Stimulated activated CD8-positive, alpha-beta memory T cell treated with anti-CD3 and anti-CD28 coated beads, Interleukin-15, amount 100 ng/mL, for 24 hours (primary cell): Measurements from ENCODE around the gene ITGB5.

Source experiments
- DNase-seq: peaks from one replicate; pipeline ENCODE4 v3.0.0-alpha.2; 2020; ENCODE audit warnings: low read depth

Gene ITGB5

DNA sequence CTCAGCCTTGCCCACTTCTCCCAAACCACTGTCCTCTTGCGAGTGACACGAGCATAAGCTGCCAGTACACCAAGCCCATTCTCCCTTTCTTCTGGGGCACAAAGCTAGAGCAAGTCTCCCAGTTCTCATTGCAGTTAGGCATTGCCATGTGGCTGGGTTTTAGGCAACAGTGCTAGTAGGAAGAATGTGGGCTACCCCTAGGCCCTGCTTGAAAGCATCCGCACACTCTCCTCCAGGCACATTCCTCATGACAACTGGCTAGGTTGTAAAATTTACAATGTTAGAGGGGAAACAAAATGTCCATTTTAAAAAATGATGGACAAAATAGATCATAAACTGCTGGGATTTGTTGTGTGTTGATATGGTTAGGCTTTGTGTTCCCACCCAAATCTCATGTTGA lies 19.7 kb downstream of the ITGB5 start:
- no peak for DNase-seq

DNA sequence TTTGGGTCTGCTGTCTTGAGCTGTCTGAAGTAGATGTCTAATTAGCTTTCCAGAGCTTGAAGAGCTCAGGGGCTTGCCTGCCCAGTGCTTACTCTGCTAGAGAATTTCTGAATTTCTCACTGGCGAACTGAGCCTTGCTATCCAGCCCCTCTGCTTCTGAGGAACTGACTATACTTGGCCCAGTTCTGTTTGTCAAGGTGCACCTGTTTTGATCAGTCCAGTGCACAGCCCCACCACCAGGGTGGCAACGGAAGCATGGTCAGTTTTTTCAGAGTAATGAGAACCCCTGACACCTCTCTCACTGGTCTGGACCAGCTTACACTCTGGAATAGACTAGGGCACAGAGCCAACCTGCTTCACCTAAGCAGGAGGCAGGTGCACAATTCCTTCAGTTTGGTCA lies 25.2 kb downstream of the ITGB5 start:
- no peak for DNase-seq

DNA sequence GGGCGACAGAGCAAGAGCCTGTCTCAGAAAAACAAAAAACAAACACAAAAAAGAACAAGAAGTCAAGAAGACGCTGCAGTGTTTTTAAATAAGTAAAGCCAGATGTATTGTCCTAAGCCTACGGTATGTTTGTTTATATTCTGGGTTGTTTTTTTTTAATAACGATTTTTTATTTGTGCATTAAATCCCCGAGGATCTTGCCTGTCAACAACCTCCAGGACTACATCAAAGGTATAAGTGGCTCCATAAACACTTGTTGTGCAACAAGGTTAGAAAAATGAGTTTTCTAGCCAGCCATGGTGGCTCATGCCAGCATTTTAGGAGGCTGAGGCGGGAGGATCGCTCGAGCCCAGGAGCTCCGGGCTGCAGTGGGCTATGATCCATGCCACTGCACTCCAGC lies 26.1 kb downstream of the ITGB5 start:
- DNase-seq = no peak

DNA sequence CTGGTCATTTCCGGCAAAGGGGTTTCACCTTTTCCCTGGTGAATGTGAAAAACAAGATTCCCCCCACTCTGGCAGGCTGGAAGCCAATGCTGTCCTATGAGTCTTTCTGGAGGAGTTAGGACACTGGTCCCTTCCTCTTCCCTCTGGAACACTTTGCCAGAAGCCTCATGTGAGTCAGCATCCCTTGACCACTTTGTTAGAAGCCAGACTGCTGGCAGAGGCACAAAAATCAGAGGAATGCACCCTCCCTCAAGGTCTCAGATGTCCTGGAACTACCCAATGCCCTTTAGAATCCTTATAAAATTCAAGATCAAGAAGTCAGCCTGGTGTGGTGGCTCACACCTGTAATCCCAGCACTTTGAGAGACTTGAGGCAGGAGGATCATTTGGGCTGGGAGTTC lies 26.6 kb downstream of the ITGB5 start:
- no peak for DNase-seq

DNA sequence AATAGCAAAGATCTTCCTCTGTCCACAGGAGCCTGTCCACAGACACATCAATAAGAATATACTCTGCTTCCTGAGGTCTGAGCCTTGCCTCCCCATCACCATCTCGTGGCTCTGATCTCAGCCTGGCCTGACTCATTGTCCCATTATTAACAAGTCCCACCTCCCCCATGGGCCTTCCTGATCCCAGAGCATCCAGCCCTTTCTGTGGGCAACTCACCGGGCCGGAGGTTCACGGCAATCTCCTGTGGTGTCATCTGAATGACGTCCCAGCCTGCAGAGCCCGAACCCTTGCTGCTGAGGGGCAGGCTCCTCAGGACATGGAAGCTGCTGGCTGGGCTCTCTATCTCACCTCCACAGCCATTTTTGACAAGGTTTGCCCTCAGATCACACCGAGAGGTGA lies 28.1 kb downstream of the ITGB5 start:
- DNase-seq = no peak

DNA sequence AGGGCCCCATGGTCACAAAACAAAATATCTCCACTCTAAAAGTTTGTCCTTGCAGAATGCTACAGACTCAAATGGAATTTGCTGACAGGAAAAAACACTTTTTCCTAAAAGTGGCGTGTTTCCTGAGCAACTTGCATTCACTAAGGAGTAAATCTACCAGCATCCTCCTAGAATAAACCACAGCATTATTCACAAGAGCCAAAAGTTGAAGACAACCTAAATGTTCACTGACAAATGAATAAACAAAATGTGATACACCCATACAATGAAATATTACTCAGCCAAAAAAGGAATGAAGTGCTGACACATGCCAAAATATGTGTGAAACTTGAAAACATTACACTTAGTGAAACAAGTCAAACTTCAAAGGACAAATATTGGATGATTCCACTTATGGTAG lies 28.9 kb downstream of the ITGB5 start:
- no peak for DNase-seq

DNA sequence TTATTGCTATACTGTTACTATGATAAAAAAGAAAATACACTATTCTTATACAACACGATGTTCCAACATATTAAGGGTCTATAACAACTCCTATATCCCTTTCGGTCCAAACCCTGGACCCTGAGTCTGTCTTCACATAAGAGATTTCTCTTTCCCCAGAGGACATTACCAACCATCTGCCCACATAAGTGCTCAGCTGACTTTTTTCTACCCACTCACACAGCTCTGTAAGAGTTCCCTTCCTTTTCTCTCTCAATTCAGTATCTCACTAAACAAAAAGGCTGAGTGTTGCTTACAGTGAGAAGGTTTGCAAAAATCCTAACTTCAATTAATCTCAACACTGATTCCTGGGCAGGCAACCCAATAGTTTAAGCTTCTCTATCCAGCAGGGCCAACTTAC lies 30.5 kb downstream of the ITGB5 start:
- DNase-seq = no peak

DNA sequence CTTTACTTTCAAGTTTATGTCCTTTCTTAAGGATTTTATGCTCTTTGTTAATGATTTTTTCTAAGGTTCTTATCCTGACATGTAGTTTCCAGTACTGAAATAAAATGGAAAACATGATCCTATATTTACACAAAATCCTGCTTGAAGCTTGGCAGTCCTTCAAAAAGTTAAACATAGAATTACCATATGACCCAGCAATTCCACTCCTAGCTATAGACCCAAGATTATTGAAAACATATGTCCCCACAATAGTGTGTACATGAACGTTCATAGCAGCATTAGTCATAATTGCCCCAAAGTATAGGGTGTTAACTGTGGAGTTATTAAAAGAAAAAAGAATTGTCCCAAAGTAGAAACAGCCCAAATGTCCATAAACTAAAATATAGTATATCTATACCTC lies 33.2 kb downstream of the ITGB5 start:
- no peak for DNase-seq

DNA sequence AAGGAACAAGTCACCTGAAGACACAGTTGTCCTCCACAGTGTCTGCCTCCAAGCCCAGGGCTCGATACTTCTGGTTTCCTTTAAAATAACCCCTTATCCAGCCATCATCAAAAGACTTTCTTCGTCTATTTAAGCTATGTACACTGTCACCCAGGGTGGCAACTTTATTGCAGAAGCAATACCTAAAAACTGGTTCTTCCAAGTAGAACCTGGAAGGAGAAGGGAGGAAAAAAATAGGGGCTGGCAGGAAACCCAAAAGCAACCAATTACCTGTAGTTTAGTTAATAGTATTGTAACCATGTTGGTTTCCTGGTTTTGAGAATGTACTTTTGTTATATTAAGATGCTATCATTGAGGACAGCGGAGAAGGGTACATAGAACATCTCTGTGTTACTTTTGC lies 33.7 kb downstream of the ITGB5 start:
- DNase-seq = no peak

DNA sequence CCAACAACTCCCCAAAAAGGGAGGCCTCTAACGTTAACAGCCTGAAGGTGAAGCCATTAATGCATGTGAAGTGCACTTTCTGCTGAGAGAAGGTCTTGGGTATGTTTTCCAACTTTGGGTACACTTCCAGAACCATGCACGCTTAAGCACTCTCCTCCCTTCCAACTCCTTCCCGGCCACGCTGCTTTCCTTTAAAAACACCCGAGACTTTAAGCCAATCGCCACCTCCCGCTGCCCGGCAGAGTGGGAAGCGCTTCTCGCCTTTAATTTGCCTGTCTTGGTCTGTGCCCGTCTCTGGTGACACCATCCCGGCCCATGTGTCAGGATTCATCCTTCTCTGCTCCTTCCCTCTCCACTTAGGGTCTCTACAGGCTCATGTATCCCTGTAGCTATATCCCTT lies 35.3 kb downstream of the ITGB5 start:
- DNase-seq = no peak

DNA sequence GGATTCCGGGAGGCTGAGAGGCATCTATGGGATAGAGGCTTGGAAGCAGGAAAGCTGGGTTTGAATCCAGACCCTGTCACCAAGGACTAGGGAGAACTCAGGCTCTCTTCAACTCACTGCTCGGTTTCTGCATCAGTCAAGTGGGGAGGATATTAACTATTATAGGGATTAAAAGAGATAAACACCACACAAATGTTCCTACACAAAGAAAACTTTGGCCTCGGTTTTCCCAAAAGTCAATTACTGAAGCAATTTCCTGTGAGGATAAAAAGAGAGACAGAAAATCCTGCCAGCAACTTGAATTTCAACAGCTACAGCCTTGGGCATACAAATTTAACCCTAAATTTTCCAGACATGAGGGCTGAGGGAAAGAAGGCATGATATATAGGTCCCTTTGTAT lies 36.0 kb downstream of the ITGB5 start:
- DNase-seq = no peak

DNA sequence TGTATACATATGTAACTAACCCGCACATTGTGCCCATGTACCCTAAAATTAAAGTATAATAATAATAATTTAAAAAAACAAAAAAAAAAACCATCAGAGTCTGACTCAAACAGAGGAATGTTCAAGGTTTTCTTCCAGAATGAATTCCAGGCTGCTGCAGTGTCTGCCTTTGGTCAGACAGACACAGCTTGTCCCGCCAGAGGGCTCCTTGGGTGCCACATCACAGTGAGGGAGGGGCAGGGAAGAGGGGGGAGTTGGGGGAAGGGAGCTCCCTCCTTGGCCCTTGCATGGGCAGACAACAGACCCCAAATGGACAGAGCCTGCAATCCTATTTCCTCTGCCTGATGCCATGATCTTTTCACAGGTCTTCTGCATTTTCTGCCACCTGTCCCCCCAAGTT lies 36.5 kb downstream of the ITGB5 start:
- DNase-seq = no peak

DNA sequence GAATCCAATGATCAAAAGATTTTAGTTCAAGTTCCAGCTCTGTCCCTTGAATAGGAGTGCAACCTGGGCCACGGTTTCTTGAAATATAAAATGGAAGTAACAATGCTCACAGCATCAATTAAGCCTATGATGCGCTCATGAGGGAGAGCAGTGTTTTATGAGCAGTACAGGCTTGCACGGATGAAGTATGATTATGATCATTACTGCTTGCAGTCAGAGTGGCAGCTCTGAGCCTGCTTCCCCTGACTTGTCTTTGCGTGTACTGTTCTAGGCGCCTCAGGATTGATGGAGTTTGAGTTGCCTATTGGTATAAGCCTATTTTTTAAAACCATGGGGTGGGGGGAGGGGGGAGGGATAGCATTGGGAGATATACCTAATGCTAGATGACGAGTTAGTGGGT lies 37.0 kb downstream of the ITGB5 start:
- DNase-seq = no peak

DNA sequence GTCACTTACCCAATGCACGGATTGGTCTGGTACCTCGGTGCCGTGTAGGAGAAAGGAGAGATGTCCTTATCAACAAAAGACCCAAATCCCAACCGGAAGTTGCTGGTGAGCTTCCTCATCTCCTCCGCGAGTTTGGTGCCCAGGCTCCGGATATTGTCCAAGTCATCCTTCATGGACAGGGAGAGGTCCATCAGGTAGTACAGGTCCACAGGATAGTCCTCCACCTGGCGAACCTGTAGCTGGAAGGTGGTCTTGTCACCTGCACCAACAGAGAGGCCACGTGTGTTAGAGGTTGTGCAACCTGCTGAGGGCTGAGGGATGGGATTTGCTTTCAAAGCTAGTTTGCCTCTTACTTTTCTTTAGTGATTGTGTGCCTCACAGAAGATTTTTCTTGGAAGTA lies 38.9 kb downstream of the ITGB5 start:
- no peak for DNase-seq

DNA sequence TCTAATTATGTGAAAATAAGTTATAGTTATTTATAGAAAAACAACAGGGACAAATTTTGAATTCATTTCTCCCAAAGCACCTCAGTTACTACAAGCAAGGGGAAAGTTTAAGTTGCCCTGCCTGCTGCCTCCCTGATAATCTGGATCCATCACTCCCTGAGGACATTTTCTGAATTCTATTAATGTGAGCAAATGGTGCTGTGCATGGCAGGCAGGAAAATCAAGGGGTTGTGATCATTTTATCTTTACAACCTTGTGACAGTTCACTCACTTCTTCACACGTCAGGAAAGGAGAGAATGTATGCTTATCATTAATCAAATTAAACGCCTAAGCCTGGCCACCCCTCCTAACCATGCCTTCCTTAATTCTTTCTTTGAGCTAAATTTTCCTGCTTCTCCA lies 39.3 kb downstream of the ITGB5 start:
- DNase-seq = no peak

DNA sequence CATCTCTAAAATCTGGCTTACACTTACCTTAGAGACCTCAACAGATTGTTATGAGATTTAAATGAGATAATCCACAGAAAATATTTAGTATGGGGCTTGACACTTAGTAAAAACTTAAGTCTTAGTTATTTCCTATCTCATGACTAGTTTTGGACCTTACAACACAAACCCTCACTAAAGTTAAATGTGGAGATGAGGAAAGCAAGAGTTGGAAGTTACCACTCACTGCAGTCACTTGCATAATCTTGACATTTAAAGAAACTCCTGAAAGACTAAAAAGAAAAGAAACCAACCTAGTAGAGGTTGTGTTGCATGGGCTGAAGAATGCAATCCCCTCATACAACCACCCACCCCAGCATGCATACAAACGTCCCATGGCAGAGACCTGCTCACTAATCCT lies 40.1 kb downstream of the ITGB5 start:
- no peak for DNase-seq

DNA sequence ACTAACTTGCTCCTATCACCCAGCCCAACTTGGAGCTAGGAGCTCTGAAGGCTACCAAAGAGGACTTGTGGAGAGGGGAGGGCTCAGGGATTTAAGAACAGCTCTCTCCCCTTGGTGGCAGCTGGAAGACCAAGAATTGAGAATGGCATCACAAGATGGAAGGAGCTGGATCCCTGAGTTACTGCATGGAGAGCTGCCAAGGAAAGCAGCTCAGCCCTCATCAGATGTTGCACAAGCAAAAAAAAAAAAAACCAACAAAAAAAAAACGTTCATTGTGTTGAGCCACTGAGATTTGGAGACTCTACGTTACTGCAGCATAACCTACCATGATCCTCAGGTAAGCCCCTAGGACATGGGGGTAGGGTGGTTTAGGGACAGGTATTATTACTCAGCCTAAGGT lies 41.0 kb downstream of the ITGB5 start:
- no peak for DNase-seq

DNA sequence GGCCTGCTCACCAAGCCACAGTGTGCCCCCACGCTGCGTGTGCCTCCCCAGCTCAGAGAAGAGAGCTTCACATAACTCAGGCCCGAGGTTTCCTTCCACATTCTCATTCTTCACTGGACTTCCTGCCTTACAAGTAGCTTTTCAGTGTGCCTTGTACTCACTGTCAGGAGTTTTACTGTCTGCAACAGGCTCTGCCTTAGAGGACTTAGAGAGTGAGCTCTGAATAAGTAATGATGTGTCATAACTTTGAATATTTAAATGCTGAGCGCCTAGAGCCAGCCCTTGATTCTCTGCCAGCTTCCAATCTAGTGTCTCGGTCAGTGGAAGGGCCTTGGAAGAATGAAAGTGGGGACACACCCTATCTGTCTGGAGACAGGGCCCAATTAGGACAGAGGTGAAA lies 41.8 kb downstream of the ITGB5 start:
- no peak for DNase-seq

DNA sequence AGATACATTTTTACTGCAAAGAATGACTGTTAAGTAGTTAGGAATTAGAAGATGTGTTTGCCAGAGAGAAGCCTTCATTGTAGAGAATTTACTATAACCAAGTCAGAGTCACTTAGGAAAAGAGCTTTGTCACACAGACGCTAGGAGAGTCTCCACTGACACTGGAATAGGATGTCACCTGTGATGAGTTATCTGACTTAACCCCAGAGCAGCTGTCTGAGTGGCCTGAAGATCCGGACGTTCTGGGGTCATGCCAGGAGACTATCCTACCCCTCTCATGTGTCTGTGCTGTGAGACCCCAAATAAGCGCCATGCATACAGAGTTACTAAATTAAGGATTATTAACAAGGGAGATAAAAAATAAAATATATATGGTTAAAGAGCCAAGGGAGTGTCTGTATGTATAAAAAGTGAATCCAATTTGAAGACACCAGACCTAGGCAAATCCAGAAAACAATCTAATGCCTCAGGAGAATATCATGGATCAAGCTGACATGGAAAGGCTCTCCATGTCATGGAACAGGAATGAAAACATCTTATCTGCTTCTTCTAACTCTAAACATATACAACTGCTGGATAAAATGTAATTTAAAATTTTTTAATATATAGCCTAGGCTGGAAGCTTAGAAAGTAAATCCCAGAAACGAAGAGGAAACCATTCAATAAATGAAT lies 43.5 kb downstream of the ITGB5 start:
- DNase-seq = no peak

DNA sequence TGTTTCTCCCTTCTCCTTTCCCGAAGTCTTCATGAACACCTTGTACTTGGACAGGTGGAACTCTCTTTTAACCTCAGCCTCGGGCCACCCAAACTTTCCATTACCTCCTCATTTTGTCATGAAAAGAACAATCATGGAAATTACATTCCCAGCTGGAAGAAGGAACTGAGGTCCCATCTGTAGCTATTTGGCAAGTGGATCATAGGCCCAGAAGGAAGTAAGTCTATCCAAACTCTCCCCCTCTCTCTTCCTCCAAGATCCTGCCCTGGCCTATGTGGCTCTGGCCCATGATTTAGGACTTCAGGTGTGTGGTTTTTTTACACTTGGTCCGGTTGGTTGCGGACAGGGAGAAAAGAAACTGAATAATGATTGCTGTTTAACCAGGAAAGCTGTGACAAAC lies 44.1 kb downstream of the ITGB5 start:
- no peak for DNase-seq

DNA sequence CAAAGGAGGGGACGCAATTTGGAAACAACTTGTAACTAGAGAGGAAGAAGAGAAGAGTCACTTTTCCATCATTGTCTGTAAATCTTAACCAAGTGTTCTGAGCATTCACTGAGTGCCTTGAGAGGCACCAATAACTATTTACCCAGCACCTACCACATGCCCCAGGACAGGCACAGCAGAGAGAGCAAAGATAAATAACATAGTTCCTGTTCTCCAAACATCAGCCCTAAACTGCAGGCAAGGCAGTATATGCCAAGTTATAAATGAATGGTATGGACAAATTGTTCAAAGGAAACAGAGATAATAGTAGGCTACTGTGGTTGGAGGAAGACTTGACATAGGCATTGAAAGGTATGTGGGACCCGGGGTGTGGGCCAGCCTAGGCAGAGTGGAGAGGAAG lies 45.6 kb downstream of the ITGB5 start:
- no peak for DNase-seq

DNA sequence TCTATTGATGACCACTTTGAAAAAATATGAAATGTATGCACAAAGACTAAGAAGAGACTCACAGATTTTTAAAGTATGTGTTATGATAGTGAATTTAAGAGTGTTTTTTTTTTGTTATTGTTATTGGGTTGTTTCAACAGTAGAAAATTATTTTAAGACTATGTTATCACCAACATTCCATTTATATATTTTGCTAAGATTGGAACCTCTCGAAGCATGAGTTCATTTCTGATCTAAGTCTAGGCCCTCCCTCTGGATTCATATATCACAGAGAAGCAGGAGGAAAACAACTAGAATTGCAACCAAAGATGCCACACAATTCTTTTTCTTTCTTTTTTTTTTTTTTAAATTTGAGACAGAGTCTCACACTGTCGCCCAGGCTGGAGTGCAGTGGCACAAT lies 46.8 kb downstream of the ITGB5 start:
- DNase-seq = no peak

DNA sequence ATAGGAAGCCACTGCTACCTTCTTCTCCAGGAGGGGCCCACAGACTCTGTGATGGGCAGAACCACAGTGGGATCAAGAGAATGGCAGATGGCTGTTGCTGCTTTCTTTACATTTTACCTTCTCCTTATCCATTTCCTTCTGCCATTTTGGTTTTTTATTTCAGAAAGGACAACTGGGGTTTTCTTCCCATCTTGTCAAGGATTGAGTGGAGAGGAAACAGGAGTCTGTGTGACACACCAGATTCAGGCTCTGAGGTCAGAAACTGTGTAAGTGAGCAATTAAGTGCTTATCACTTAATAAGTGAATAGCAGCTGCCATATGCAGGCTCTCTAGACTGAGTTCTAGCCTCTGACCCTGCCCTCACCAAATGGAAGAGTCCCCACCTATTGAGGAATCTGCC lies 47.3 kb downstream of the ITGB5 start:
- DNase-seq = no peak

DNA sequence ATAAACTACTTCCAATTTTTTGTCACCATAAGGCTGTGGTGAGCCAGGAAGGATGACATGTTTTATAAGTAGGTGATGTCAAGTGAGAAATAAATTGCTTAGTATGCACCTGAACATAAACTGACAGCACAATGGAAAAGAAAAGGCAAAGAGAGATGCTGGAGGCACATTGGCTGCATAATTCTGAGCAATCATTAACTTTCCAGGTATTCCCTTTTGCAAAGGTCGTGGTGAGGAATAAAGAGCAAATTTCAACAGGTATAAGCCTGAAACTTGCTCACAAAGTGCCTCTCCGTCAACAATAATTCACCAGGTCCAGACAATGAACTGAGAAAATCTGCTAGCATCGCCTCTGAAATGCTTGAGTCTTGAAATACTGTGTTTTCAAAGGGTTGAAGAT lies 48.2 kb downstream of the ITGB5 start:
- no peak for DNase-seq

DNA sequence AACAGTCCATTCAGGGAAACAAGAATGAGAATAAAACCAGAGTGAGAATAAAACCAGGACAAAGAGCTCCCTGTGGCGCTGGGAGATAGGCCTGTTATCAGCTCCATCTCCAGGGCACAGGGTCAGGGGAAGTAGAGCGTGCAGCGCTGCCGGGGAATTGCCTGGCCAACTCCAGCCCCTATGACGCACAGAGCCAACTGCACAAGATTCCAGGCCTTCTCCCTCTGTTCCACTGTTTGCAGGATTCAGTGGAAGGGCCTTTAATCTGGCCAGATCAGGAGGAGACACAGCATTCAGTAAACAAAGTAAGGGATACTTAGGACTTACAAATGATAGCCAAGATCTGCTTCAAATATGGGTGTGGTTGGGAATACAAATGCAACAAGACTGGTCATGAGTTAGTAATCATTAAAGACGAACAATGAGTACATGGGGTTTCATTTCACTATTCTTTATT lies 49.4 kb downstream of the ITGB5 start:
- DNase-seq = no peak
